Measurements from ENCODE around the gene PPP2R3B.

The PPP2R3B gene

GRCh38 chrX:370244-370962, 16.3 kb downstream of the PPP2R3B start:
- DNase-seq (ENCODE audit: low read depth) = no peak

GRCh38 chrX:369563-370101, 17.1 kb downstream of the PPP2R3B start:
- DNase-seq (ENCODE audit: low read depth) = no peak

- no peak for DNase-seq (ENCODE audit: low read depth)
Observed at GRCh38 chrX:368811-369562, 17.7 kb downstream of the PPP2R3B start.

- DNase-seq (ENCODE audit: low read depth) = no peak
Observed at GRCh38 chrX:367866-368265, 18.8 kb downstream of the PPP2R3B start.

- DNase-seq (ENCODE audit: low read depth) = no peak
Observed at GRCh38 chrX:367349-367748, 19.4 kb downstream of the PPP2R3B start.

GRCh38 chrX:363621-364375, 22.9 kb downstream of the PPP2R3B start:
- DNase-seq (ENCODE audit: low read depth) = no peak

- DNase-seq (ENCODE audit: low read depth) = no peak
Observed at GRCh38 chrX:362937-363620, 23.6 kb downstream of the PPP2R3B start.

- no peak for DNase-seq (ENCODE audit: low read depth)
Observed at GRCh38 chrX:362351-362750, 24.4 kb downstream of the PPP2R3B start.

- DNase-seq (ENCODE audit: low read depth) = no peak
Observed at GRCh38 chrX:361231-362145, 25.2 kb downstream of the PPP2R3B start.

GRCh38 chrX:360496-361150, 26.1 kb downstream of the PPP2R3B start:
- no peak for DNase-seq (ENCODE audit: low read depth)

GRCh38 chrX:358651-359143, 28.0 kb downstream of the PPP2R3B start:
- DNase-seq (ENCODE audit: low read depth) = no peak

- DNase-seq (ENCODE audit: low read depth) = peak; percentile 67
Observed at GRCh38 chrX:357693-358471, 28.8 kb downstream of the PPP2R3B start.

- no peak for DNase-seq (ENCODE audit: low read depth)
Observed at GRCh38 chrX:357035-357692, 29.5 kb downstream of the PPP2R3B start.

GRCh38 chrX:356385-357034, 30.2 kb downstream of the PPP2R3B start:
- DNase-seq (ENCODE audit: low read depth) = no peak

- DNase-seq (ENCODE audit: low read depth) = no peak
Observed at GRCh38 chrX:355329-356050, 31.2 kb downstream of the PPP2R3B start.

- no peak for DNase-seq (ENCODE audit: low read depth)
Observed at GRCh38 chrX:353566-354535, 32.9 kb downstream of the PPP2R3B start.
